Activated CD8-positive, alpha-beta memory T cell treated with anti-CD3 and anti-CD28 coated beads, Interleukin-2, amount 50 U/mL, for 1 hour (primary cell): Measurements from ENCODE around the gene RNF223.
"Not testable (repeated sequence)": the region's sequence is repeated elsewhere in the genome, so short reads cannot be mapped to it uniquely, and the experiment has no call there.

Experiments used
- DNase-seq: peaks from one replicate; pipeline ENCODE4 v3.0.0-alpha.2; 2020; ENCODE audit errors: extremely low read depth

RNF223 gene

GRCh38 chr1:1109743-1110142, 35.6 kb upstream of the RNF223 start:
- DNase-seq = no peak

GRCh38 chr1:1106510-1107221, 32.6 kb upstream of the RNF223 start:
- no peak for DNase-seq

GRCh38 chr1:1104152-1104551, 30.0 kb upstream of the RNF223 start:
- DNase-seq = not testable (repeated sequence)

GRCh38 chr1:1101503-1101902, 27.4 kb upstream of the RNF223 start:
- DNase-seq = no peak

- DNase-seq = no peak
Observed at GRCh38 chr1:1100296-1100695, 26.2 kb upstream of the RNF223 start.

GRCh38 chr1:1099506-1100183, 25.5 kb upstream of the RNF223 start:
- DNase-seq = no peak

GRCh38 chr1:1098681-1099421, 24.7 kb upstream of the RNF223 start:
- no peak for DNase-seq

GRCh38 chr1:1096136-1096535, 22.0 kb upstream of the RNF223 start:
- DNase-seq = not testable (repeated sequence)

GRCh38 chr1:1094981-1095380, 20.9 kb upstream of the RNF223 start:
- no peak for DNase-seq

- no peak for DNase-seq
Observed at GRCh38 chr1:1093610-1093943, 19.5 kb upstream of the RNF223 start.

GRCh38 chr1:1092894-1093609, 18.9 kb upstream of the RNF223 start:
- no peak for DNase-seq

- DNase-seq = no peak
Observed at GRCh38 chr1:1092149-1092855, 18.2 kb upstream of the RNF223 start.

GRCh38 chr1:1091344-1092148, 17.4 kb upstream of the RNF223 start:
- DNase-seq = no peak

GRCh38 chr1:1090424-1091343, 16.6 kb upstream of the RNF223 start:
- DNase-seq = no peak

GRCh38 chr1:1089731-1090423, 15.8 kb upstream of the RNF223 start:
- no peak for DNase-seq

GRCh38 chr1:1088801-1089680, 14.9 kb upstream of the RNF223 start:
- no peak for DNase-seq

- DNase-seq = no peak
Observed at GRCh38 chr1:1088029-1088800, 14.1 kb upstream of the RNF223 start.
